Measurements from ENCODE around the gene KIAA1191. TPM values are rescaled to one million over a fixed set of nuclear protein-coding genes. Genes with fewer than 3 reads are reported as not detected.

Gene KIAA1191
- total RNA-seq, 2 experiments from 2014 or later: 33.3 to 41.2 TPM

DNA sequence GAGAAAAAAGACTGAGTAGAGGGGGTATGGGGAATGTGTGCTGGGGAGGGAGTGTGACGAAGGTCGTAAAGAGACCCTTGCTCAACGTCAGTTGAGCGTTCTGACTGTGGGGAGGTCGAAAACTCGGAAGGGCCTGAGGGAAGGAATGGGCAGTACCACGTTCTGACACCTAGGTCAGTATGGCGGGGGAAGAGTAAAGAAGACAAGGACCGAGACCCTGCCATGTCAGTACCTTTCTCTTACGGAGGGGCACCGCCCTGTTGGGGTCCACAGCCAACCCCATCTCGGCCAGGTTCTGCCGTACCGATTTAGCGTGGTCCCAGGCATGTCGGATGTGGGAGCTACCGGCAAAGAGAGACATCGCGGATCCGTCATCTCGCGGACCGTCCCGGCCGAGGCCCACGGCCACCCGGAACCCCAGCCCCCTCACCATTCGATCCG lies 26.5 kb upstream of the KIAA1191 start:
- peak overlapping the region; percentile 86 for H3K27ac ChIP-seq (ENCODE audit: low read depth, low read length, poor library complexity, severe bottlenecking)
- peaks cover 23% of the 10 kb centered on the region for H4K20me1 ChIP-seq (ENCODE audit: insufficient read depth, low read length)
- no TSS peak for BruUV-seq (replicated peaks)
- TF ChIP-seq, protein P1, sequence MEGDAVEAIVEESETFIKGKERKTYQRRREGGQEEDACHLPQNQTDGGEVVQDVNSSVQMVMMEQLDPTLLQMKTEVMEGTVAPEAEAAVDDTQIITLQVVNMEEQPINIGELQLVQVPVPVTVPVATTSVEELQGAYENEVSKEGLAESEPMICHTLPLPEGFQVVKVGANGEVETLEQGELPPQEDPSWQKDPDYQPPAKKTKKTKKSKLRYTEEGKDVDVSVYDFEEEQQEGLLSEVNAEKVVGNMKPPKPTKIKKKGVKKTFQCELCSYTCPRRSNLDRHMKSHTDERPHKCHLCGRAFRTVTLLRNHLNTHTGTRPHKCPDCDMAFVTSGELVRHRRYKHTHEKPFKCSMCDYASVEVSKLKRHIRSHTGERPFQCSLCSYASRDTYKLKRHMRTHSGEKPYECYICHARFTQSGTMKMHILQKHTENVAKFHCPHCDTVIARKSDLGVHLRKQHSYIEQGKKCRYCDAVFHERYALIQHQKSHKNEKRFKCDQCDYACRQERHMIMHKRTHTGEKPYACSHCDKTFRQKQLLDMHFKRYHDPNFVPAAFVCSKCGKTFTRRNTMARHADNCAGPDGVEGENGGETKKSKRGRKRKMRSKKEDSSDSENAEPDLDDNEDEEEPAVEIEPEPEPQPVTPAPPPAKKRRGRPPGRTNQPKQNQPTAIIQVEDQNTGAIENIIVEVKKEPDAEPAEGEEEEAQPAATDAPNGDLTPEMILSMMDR (conservative IDR thresholded peaks at IDR 0.05; ENCODE audit: low read length): no peak
- TF ChIP-seq EZH2phosphoT487 (IDR thresholded peaks at IDR 0.05; ENCODE audit: borderline replicate concordance, low read depth, low read length): no peak
- peaks cover 26% of the 10 kb centered on the region for H3K4me1 ChIP-seq (ENCODE audit: insufficient read depth, low read length, poor library complexity, severe bottlenecking)
- H3K4me2 ChIP-seq (ENCODE audit: low read length): peak overlapping the region; percentile 98
- ChIA-PET POLR2A (interaction anchor here (0.8 to 1.9 kb wide), 4 partner anchors 26 to 147 kb away, joined by 3 to 5 read pairs (median 3); no protein-coding TSS in a partner anchor), CTCF (ENCODE audit: unreplicated experiment) (no interaction called here)
- no peaks in the 10 kb centered on the region for H3K9me2 ChIP-seq (ENCODE audit: insufficient read depth, low read length)
- H2AFZ ChIP-seq (ENCODE audit: low read length): peak overlapping the region; percentile 89; the same call in 1 of the 2 replicates
- peak overlapping the region; percentile 85 for H3K4me3 ChIP-seq (ENCODE audit: low read depth, low read length, poor library complexity, severe bottlenecking)
- peaks cover 74% of the 10 kb centered on the region for H3K36me3 ChIP-seq (ENCODE audit: insufficient read depth, low read length)
- H3K9me3 ChIP-seq (ENCODE audit: low read length): no peaks in the 10 kb centered on the region
- peak; percentile 37 for DNase-seq (ENCODE audit: low spot score)
- H3K79me2 ChIP-seq (ENCODE audit: insufficient read depth, low read depth, low read length): peaks cover 55% of the 10 kb centered on the region
- intact Hi-C loops (cut with micrococcal nuclease; ENCODE audit: unreplicated experiment): loop anchor here (2.0 to 10.0 kb wide), 2 partner anchors 61 to 153 kb away; partner anchors contain the start of genes FAF2 and SIMC1

DNA sequence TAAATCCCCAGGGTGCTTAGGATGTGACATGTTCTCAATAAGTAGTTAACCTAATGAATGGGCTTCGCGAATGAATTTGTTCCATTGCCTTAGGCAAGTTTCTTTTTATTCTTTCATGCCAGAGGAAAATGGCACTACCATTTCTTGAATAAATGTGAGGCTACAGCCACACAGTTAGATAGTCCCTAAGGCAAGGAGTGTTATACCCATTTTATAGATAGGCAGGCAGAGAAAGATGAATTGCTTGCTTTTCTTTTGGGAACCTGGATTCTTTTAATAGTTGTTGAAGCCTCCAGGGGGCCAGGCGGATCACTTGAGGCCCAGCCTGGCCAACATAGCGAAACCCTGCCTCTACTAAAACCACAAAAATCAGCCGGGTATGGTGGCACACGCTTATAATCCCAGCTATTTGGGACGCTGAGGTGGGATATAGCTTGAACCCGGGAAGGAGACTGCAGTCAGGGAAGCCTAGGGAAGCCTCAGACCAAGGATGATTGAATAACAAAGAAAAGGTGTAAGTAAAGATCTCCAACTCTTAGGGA lies 25.9 kb upstream of the KIAA1191 start:
- no peak overlapping the region for H2AFZ ChIP-seq (ENCODE audit: low read length)
- ChIA-PET POLR2A (interaction anchor here (1.2 to 1.9 kb wide), 2 partner anchors 25 to 32 kb away, joined by 3 to 5 read pairs; no protein-coding TSS in a partner anchor), CTCF (ENCODE audit: unreplicated experiment) (no interaction called here)
- TSS peak; percentile 68 for BruUV-seq (replicated peaks)
- H3K27ac ChIP-seq (ENCODE audit: low read depth, low read length, poor library complexity, severe bottlenecking): peak overlapping the region; percentile 86
- H3K79me2 ChIP-seq (ENCODE audit: insufficient read depth, low read depth, low read length): peaks cover 55% of the 10 kb centered on the region
- no peaks in the 10 kb centered on the region for H3K9me3 ChIP-seq (ENCODE audit: low read length)
- peak overlapping the region; percentile 98 for H3K4me2 ChIP-seq (ENCODE audit: low read length)
- TF ChIP-seq, protein P1 (conservative IDR thresholded peaks at IDR 0.05; ENCODE audit: low read length): peak; percentile 39
- no peak for TF ChIP-seq EZH2phosphoT487 (IDR thresholded peaks at IDR 0.05; ENCODE audit: borderline replicate concordance, low read depth, low read length)
- intact Hi-C loops (cut with micrococcal nuclease; ENCODE audit: unreplicated experiment): loop anchor here (10.0 kb wide), 1 partner anchor 153 kb away; the partner anchor contains the start of gene SIMC1
- peak; percentile 21 for DNase-seq (ENCODE audit: low spot score)
- H4K20me1 ChIP-seq (ENCODE audit: insufficient read depth, low read length): peaks cover 23% of the 10 kb centered on the region
- H3K4me1 ChIP-seq (ENCODE audit: insufficient read depth, low read length, poor library complexity, severe bottlenecking): peaks cover 26% of the 10 kb centered on the region
- H3K9me2 ChIP-seq (ENCODE audit: insufficient read depth, low read length): no peaks in the 10 kb centered on the region
- H3K36me3 ChIP-seq (ENCODE audit: insufficient read depth, low read length): peaks cover 80% of the 10 kb centered on the region
- peak overlapping the region; percentile 85 for H3K4me3 ChIP-seq (ENCODE audit: low read depth, low read length, poor library complexity, severe bottlenecking)

DNA sequence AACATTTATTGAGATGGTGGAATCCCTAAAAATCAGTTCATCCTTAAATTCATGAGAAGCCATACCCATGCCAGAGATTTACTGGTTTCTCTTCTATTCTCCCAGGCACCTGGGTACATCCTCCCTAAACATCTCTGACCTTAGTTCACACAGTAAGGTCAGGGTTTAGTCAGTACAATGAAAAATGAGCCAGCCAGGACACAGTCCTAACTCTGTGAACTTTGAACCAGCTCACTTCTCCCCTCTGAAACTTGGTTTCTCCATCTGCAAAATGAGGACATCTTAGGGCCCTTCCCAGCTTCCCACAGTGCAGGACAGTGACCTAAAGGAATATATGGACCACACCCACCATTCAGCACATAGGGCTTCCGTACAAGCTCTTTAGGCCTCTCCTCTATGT lies 24.9 kb upstream of the KIAA1191 start:
- H3K4me3 ChIP-seq (ENCODE audit: low read depth, low read length, poor library complexity, severe bottlenecking): peak overlapping the region; percentile 85
- TF ChIP-seq, protein P1 (conservative IDR thresholded peaks at IDR 0.05; ENCODE audit: low read length): no peak
- no peak for TF ChIP-seq EZH2phosphoT487 (IDR thresholded peaks at IDR 0.05; ENCODE audit: borderline replicate concordance, low read depth, low read length)
- ChIA-PET POLR2A (interaction anchor here (1.0 kb wide), 1 partner anchor 32 kb away, joined by 3 read pairs; no protein-coding TSS in a partner anchor), CTCF (ENCODE audit: unreplicated experiment) (no interaction called here)
- no peaks in the 10 kb centered on the region for H3K9me3 ChIP-seq (ENCODE audit: low read length)
- H4K20me1 ChIP-seq (ENCODE audit: insufficient read depth, low read length): peaks cover 23% of the 10 kb centered on the region
- H3K4me2 ChIP-seq (ENCODE audit: low read length): peak overlapping the region; percentile 98
- no peak overlapping the region for H2AFZ ChIP-seq (ENCODE audit: low read length)
- no TSS peak for BruUV-seq (replicated peaks)
- DNase-seq (ENCODE audit: low spot score): no peak
- no peaks in the 10 kb centered on the region for H3K9me2 ChIP-seq (ENCODE audit: insufficient read depth, low read length)
- H3K4me1 ChIP-seq (ENCODE audit: insufficient read depth, low read length, poor library complexity, severe bottlenecking): peaks cover 26% of the 10 kb centered on the region
- H3K36me3 ChIP-seq (ENCODE audit: insufficient read depth, low read length): peaks cover 80% of the 10 kb centered on the region
- intact Hi-C loops (cut with micrococcal nuclease; ENCODE audit: unreplicated experiment): loop anchor here (10.0 kb wide), 1 partner anchor 152 kb away; the partner anchor contains the start of gene SIMC1
- no peak overlapping the region for H3K27ac ChIP-seq (ENCODE audit: low read depth, low read length, poor library complexity, severe bottlenecking)
- peaks cover 55% of the 10 kb centered on the region for H3K79me2 ChIP-seq (ENCODE audit: insufficient read depth, low read depth, low read length)
